NCI-H2227 (cell line): Measurements from ENCODE around the gene SRPX.

Experiments
- DNase-seq: peaks from one replicate; lab custom pipeline; 2025; ENCODE audit not compliant: unreplicated experiment; lab: John Stamatoyannopoulos, UW

Gene SRPX, protein sequence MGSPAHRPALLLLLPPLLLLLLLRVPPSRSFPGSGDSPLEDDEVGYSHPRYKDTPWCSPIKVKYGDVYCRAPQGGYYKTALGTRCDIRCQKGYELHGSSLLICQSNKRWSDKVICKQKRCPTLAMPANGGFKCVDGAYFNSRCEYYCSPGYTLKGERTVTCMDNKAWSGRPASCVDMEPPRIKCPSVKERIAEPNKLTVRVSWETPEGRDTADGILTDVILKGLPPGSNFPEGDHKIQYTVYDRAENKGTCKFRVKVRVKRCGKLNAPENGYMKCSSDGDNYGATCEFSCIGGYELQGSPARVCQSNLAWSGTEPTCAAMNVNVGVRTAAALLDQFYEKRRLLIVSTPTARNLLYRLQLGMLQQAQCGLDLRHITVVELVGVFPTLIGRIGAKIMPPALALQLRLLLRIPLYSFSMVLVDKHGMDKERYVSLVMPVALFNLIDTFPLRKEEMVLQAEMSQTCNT

DNA sequence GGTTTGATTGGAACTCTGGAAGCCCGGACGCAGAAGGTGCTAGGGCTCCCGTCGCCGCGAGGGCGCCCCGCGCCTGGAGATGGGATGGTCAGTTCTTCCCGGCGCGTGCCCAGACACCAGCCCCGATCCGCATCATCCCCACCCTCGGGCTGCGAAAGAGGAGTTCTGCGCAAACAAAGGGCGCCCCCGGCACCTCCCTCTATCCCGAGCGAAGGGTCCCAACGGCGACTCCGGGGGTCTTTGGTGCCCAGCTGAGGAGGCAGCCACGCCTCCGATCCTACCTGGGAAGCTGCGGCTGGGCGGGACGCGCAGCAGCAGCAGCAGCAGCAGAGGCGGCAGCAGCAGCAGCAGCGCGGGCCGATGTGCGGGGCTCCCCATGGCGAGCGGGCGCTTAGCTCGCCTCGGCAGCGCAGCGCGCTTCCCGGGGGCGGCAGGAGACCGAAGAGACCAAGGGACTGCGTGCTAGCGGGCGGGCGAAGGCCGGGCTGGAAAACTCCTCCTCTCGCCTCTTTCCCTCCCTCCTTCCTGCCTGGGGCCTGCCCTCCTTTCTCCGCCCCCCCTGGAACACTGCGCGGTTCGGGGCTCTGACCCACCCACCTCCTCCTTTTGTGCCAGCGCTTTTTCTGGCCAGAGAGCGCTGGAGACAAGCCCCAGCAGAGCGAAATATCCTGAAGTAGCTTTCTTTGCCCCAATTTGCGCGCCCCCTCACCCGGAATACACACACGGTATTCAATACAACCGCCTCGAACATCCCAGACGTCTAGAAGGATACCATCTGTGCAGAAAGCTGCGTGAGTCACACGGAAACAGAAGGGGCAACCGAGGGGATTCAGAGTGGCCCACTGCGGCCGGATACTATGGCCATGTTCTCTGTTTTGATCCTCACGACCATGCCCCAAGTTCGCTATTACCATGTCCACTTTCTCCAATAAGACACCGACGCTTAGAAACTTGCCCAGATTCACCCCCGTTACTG lies at the start of gene SRPX:
SRPX (minus strand) TSS at position 457 of the 976 bp plus-strand sequence; CDS start at position 378, 79 bp downstream.
- DNase-seq, result peak; percentile 75

DNA sequence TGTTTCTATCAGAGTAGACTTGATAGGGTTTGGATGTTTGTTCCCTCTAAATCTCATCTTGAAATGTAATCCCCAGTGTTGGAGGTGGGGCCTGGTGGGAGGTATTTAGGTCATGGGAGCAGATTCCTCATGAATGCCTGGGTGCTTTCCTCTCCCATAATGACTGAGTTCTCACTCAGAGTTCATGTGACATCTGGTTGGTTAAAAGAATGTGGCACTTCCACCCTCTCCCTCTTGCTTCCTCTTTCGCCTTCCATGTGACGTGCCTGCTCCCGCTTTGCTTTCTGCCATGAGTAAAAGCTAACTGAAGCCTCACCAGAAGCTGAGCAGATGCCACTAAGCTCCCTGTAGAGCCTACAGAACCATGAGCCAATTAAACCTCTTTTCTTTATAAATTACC lies 47.3 kb upstream of the SRPX start:
- DNase-seq, result no peak

DNA sequence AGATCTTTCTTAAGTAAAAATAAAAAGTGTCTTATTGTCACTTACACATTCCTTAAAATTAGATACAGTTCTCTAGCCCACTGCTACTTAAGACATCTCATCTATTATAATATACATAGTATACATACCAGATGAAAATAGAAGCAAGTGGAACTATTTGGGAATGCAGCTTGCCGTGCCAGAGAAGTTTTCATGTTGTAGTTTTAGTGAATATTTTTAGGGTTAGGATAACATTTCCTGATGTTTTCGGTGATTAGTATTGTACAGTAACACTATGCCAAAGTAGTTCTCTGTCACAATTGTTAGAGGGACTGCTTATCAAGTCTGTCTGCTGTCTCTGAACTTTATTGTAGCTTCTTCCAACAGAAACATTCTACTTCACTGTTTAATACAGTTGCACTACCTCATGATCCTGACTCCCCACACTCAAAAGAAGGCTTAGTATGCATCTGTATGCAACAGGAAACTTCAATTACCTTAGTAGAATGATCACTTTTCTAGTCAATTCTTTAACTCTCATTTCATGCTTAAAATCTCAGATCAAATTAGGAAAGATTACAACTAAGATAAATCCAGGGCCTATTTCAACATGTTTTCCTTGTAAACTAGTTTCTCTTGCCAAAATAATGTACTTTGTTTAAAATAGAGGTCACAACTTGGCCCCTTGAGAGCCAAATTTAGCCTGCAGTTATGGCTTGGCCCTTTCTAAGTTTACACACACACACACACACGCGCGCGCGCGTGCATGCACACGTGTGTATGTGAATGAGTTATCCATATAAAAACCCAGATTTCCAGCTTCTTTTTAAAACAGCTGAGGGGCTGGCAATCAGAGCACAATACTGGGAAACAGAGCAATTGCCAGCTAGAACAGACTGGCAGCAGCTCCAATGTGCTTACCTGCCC lies 42.3 kb upstream of the SRPX start:
- no peak for DNase-seq

DNA sequence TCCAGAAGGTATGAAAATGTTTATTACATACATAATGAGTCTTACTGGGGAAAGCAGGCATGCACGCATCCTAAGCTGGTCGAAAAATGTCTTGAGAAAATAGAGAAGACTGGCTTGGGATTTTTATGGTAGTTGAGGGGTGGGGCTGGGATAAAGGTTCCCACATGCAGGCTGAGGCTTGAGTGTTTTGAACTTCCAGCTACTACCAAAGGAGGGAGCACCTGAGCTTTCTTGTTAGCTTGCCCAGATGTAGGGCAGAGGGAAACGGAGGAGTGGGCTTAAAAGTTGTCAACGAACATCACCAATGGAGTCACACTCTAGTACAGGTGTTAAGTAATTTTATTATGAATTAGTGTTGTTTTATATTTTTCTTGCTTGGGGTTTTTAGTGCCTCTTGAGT lies 39.6 kb upstream of the SRPX start:
- peak; percentile 38 for DNase-seq

DNA sequence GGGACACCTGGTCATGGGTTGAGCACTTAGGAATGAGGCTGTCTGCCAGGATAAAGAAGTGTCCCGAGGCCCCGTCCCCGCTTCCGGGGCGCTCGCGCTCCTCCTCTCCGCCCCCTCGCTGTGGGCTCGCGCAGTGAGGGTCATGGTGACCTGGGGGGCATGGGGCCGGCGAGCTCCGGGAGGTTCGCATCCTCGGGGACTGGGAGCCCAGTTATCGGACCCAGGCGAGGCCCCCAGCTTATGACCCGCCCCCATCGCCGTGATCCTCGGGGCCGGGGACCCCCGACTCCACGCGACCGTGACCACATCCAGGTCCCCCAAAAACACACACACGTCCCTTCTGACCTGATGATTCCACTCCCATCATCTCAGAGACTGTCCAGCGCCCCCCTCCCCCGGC lies 35.3 kb upstream of the SRPX start:
- no peak for DNase-seq

DNA sequence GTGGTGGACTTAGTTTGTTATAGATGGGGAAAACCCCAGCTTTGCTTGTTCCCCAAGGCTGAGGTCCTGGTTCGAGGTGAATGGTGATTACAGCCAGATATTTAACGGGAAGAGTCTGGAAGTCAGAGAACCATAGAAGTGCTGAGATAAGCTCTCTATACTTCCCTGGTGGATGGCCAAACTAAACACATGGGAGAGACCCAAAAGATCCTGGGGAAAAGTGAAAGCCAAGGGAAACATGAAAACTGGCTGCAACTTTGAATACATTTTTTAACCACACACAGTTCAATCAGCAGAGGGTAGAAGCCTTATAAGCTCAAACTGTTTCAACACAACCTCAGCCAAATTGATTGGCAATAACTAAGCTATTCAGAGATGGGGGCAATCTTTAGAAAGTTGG lies 29.3 kb upstream of the SRPX start:
- DNase-seq, result no peak

DNA sequence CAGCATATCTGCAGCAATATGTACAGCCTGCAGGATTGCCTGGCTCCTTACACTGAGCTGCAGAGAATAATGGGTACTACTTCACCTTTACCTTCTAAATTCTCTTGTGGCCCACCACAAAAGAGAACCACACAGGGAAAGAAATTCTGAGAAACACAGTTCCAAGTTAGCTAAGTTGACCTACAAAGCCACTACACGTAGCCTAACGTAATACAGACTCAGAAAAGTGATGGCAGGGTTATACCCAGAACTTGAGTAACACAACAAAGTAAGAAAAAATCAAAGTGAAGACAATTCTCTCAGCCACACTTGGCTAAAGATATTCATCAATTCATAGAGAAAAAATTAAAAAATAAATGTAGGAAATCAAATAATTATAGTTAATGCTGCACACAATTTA lies 26.4 kb upstream of the SRPX start:
- DNase-seq, result no peak

DNA sequence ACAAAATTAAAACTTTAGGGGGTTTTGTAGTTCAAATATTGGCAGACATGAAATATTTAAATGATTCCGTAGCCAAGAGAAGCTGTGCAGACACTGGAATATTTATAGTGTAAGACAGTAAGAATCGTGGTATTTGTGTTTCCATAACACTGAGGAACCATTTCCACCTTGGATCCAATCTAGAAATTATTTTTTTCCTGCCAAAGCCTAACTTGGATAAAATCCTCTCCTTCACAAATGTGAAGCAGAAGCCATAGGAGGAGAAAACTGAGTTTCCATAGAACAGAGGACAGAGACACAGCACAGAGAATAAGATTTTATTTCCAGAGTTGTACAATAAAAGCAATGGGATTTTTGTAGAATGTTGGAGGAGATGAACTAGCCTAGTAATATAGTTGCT lies 19.9 kb upstream of the SRPX start:
- DNase-seq, result no peak

DNA sequence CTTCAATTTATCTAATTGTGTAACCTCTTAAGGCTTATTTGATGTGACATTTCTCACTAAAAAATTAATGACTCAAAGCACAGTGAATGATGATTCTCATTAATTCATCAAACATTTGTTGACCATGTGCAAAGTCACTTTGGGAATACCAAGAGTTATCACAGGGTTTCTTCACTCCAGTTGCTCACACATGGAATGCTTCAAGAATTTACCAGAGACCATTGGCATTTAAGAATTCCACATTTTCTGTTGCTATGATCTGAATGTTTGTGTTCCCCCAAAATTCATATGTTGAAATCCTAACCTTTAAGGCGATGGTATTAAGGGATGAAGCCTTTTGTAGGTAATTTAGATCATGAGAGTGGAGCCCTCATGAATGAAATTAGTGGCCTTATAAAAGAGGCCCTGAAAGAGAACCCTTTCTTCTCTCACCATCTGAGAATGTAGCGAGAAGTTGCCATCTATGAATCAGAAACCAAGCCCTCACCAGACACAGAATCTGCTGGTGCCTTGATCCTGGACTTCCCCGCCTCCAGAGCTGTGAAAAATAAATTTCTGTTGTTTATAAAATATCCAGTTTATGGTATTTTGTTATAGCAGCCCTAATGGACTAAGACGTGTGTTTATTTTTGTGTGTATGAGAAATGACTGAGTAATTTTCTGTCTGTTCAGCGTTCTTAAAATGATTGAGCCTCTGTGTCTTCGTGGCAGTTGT lies 16.4 kb upstream of the SRPX start:
- DNase-seq, result no peak

DNA sequence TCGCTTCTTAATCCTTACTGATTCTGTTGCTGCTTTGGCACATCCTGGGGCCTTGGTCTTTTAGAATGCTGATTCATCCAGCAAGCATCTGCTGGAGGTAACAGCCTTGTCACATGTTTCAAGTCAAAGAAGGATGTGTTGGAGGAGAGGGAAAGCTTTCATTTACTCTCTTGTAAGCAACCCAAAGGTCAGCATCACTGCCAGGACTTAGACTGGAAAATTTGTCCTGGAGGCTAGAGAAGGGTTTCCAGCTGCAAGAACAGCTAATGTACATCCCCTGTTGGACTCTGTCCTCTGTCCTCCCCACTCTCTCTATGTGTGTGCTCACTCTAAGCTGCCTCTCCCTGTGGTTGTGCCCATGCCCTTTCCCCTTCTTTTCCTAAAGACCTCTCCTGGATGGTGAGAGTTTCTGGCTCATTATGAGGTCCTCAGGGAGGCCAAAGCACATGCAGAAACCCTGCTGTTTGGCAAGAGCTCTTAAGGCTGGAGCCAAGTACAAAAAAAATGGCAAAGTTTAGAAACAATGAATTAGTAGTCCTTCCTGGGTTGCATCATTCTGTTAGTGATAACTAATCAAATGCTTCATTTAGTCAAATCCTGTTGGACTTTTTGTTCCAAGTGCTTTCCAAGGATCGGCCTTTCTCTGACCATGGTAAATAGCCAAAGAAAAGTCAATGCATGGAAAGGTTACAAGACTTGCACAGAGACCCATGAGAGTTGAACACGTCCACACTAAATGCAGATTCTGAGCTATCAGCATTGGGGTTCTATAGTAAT lies 13.4 kb upstream of the SRPX start:
- no peak for DNase-seq

DNA sequence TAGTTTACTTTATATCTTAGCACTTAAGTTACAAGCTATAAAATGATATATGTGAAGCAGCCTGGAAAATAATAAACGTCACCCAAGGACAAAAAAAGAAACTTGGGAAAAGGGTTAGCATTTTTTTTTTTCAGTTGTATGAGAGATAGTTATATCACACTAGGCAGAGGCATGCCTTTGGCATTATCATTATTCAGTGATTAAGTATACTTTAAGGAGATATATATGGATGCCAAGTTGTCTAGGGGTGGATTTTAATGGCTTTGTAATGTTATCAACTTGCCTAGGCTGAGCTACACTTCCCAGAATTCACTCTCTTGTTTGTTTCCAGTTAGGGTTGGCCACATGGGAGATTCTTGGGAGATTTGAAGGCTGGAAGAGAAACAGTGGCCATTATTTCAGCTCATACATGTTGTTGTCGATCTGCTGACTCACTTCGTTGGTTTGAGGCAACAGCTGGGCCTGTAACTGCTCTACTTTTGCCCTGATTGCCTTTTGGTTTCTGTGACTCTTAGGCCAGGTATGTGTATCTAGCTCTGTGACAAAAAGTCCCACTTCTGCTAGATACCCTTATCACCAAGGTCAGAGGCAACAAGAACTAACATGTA lies 11.5 kb upstream of the SRPX start:
- no peak for DNase-seq

DNA sequence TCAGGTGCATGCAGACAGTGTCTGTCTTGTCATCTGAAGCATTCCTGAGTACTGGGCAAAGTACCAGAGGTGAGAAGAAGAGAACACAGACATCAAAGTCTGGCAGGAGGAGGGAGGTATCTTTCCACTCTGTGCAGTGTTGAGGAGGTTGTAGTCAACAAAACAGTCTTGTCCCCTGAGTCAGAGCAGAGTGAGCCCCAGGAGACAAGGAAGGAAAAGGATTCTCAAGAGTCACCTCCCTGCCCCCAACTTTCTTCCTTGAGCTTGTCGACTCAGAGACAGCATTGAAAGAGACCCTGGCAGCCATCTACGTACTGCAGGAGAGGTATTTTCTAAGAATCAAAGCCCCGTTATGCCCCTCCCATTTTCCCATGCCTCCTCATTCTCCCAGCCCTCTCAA lies 4.4 kb upstream of the SRPX start:
- DNase-seq, result peak; percentile 28

DNA sequence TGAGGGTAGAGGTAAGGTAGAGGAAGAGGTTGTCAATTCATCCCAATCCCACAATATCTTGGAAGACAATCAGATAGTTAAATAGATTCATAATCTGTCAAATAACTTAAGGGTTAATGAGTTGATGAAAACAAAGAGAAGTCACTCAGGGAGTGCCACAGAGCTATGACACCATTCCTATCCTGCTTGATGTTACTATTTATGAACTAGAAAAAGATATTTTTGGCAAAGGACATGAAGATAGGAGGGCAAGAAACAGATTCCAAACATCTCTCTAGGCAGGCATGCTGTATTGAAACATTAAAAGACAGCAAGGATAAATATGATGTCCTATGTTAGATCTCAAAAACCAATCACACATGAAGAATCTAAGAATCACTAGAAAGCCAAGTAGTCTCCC lies 3.5 kb upstream of the SRPX start:
- DNase-seq, result no peak

DNA sequence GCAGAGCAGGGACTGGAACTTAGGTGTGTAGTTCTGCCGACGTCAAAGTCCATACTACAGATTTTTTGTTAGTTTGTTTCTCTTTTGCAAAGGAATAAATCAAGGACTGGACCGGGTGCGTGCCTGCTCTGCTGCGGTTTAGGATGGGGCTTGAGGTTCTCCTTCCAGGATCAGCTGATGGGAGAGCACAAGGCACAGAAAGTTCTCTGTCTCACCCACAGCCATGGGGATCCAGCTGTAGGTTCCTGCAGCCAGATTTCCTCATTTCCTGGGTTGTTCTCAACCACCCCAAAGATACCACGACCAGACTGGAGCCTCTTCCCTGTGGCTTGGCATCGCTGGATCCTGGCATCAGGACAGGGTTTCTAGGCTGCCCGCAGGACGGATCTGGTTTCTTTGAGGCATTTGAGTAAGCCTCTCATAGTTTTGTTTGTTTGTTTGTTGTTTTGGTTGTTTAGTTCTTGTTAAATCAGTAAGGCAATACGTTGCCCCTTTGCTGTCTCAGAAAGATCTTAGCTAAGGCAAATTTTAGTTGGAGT lies 789 bp upstream of the SRPX start:
- no peak for DNase-seq

DNA sequence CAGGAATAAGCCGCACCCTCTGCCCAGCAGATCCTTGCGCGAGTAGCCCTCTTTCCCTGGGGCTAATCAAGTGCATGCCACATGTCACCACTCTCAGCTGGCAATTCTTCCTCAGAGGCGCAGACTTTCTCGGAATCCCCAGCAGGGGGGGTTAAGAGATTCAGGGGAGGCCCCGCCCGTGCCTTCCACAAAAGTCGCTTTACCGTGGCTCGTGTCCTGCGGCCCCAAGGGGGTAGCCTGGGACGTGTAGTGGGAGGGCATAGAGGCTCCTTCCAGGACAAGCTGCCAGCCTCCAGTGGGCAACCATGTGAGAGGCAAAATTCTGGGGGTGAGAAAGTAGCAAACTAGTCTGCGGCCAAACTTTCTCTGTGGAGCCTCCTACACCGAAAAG lies 652 bp downstream of the SRPX start:
- peak; percentile 87 for DNase-seq

DNA sequence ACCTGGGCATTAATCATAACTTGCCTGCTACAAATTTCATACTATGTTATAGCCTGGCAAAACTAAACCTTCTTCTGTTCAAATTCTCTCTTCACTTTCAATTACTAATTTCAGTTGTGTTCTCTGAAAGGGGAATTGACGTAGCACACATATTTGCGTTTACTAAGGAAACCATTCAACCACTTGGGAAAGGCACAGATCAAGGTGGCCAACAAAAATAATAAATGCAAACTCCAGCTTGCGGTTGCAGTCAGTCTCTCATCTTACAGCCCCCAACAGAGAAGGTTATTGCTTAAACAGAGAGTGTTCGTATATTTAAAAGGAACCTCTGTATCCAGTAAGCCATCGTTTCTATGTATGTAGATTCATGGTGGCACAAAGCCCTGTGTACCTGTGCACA lies 4.0 kb downstream of the SRPX start:
- no peak for DNase-seq

DNA sequence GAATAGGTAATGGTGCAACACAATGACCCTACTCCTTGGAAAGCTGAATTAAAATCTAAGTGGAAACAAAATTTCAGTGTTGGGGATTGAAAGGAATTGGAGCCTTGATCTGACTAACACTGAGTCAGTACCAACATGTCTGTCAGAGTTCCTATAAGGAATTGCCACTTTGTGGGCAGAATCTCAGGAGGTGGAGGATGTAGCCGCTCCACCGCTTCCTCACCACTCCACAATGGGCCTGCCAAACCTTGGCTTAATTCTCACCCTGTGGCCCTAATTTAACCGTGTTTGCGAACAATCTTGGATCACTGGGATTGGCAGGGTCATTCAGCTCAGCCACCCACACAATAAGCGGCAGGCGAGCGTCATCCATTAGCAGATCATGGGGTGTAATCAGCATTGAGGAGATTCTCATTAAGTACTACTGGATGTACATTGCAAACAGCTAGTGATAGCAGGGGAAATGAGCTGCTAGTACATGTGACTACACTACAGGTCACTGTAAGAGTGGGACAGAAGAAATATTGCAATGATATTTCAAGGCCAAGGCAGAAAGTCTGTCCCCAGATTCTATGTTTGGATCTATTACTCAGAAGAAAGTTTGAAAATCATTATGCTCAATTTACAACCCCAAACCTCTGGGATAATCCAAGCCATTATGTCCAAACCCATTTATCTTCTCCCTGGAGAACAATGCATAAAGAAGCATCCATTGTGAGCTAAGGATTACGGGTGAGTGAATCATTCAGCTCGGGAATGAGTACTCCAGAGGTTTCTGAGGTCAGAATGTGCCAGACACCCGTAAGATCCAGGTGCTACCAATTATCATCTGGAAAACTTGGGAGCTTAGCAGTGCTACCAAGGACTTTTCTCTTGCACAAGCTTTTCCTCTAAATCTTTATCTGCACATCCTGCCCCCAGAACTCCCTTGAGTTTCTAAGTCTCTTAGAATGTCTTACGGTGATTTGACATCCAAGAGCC lies 5.8 kb downstream of the SRPX start:
- DNase-seq, result peak; percentile 52

DNA sequence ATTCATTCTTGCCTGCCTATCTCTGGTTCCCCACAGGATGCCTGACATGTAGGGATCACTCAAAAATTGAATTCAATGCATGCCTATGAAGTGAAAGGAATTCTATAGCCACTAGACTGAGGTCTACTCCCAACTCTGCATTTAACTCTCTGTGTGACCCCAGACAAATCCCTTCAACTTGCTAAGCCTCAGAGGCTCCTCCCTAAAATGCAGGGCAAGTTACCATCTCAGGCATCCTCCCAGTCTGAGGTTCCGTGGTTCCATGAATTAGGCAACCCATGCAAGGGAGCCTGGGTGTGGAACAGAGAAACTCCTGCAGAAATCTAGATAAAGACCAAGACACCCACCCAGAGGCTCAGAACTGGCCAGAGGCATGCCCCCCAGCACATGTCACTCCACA lies 6.6 kb downstream of the SRPX start:
- DNase-seq, result no peak
